HG02884 (cell line): ENCODE results near the gene GGT5.
"Not testable (repeated sequence)": the region's sequence is repeated elsewhere in the genome, so short reads cannot be mapped to it uniquely, and the experiment has no call there.

ENCODE experiments used
- ATAC-seq: cut with Tn5 transposase; IDR thresholded peaks from one replicate; pipeline ENCODE4 v1.9.1; 2021; ENCODE audit warnings: mild to moderate bottlenecking, moderate library complexity; ENCODE audit not compliant: unreplicated experiment

The GGT5 gene

DNA sequence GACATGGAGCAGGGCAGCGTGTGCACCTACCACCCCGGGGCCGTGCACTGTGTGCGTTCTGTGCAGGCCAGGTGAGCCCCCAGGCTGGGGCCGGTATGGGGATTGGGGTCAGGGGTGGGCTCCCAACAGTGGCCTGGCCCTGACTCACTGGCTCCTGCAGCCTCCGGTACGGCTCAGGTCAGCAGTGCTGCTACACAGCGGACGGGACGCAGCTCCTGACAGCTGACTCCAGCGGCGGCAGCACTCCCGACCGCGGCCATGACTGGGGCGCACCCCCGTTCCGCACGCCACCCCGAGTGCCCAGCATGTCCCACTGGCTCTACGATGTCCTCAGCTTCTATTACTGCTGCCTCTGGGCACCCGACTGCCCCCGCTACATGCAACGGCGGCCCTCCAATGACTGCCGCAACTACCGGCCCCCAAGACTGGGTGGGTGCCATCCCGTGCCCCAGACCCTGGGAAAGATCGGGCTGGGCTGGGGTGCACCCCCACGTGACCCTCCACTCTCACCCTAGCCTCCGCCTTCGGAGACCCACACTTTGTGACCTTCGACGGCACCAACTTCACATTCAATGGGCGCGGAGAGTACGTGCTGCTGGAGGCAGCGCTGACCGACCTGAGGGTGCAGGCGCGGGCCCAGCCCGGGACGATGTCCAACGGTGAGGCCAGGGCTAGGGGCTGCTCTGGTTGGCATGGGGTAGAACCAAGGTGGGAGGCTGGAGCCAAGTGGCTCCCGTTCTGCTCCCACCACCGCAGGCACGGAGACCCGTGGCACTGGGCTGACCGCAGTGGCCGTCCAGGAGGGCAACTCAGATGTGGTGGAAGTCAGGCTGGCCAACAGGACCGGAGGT is 59.2 kb downstream of the GGT5 start:
- no peak for ATAC-seq

DNA sequence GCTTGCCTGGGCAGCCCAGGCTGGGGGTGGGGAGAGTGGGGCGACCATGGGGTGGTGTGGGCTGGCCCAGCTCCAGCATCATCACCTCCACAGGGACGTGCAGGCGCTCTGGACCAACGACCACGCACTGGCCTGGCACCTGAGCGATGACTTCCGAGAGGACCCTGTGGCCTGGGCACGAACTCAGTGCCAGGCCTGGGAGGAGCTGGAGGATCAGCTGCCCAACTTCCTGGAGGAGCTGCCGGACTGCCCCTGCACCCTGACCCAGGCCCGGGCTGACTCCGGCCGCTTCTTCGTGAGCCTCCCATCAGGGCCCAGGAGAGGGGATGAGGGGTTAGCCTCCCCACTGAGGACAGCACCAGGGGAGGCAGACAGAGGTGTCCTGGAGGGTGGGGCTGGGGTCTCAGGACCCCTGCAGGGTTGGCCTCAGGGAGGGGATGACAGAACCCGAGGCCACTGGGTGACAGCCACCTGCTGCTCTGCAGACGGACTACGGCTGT is 59.8 kb downstream of the GGT5 start:
- ATAC-seq = no peak

DNA sequence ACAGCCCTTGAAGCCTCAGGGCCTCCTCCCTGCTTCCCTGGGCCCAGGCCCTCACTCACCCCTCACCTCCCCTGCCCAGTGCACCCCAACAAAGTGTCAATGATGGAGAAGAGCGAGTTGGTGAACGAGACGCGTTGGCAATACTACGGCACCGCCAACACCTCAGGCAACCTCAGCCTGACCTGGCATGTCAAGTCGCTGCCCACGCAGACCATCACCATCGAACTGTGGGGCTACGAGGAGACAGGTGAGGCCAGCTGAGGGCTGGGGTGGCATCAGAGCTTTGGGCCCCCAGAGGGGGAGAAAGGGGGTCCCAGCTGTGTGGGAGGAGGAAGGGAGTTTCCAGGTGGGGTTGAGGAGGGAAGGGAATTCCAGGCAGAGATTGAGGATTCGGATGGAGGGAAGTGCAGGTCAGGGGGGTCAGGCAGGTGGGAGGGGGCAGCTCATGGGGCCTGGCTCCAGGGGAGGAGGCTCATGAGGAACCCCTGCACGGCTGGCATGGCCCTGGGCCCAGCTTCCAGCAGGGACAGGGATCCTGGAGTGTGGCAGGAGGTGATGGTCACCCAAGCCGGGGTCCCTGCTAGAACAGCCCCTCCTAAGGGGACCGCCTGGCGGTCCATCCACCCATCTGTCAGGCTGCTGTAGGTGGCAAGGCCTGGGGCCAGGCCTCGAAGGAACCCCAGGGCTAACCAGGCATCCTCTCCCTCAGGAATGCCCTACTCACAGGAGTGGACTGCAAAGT is 60.7 kb downstream of the GGT5 start:
- no peak for ATAC-seq

DNA sequence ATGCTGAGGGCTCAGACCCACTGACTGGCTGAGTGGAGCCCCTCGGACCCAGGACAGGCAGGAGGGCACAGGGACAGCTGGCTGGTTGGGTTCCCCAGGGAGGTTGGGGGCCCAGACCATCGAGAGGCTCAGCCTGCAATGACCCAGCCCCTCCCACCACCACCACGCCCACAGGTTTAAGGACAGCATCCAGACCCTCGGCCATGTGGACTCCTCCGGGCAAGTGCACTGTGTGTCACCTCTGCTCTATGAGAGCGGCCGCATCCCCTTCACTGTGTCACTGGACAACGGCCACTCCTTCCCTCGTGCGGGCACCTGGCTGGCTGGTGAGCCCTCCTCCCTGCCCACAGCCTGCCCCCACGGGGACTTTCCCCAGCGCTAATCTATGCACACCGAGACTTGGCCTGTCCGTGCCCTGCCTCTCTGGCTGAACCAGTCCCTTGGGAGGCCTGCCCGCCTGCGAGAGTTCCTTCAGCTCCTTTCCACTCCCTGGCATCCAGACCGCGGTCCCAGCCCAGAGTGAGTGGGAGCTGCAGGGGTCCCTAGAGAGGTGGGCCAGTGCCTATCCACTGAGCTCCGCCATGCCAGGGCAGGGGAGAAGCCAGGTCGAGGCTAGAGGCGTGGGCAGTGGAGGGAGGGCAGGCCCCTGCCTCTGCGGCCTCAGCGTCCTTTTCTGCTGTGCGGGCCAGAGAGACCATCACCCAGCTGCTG is 61.4 kb downstream of the GGT5 start:
- ATAC-seq = no peak

DNA sequence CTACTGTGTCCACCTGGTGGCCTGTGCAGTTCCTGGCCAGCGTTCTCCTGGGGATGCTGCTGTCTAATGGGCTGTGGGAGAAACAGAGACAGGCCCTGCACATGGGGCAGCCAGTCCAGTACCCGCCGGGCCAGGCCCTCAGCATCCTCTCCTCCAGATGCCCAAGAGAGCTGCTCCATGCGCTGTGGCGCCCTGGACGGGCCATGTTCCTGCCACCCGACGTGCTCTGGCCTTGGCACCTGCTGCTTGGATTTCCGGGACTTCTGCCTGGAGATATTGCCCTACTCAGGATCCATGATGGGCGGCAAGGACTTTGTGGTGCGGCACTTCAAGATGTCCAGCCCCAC is 62.0 kb downstream of the GGT5 start:
- not testable (repeated sequence) for ATAC-seq

DNA sequence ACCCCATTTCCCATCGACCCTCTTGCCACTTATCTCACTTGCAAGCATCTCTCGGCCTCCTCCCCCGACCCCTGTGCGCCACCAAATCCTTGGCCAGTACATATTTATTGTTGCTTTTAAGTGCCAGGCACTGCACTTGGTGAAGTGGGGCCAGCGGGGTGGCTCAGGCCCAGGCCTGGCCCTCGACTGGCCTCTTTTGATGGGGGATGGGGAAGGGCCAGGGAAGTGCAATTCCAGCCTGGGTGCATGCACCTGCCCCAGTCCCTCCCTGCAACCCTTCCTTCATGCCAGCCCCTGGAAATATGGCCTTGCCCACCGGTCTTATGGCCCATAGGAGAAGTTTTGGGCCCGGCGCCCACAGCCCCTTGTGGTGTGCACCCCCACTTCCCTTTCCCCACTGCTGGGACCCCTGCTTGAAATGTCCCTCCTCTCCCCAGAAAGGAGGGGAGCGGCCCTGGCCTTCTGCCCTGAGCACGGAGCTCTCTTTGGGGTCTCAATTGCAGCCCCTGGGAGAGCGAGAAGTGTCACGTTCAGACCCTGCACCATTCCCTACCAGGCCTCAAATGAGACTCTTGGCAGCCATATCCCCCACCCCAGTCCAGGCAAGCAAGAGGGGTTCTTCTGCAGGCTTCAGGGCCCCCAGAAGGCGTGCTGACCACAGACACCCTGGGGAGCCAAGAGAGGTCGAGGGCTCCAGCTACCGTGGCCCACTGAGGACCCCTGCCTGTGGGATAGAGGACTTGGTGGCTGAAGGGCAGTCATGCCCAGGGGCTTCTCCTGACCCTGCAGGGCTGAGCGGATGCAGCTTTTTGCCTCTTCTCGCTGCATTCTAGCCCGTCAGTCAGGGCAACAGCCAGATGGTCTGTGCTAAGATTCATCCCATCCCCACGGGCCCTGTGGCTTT is 62.6 kb downstream of the GGT5 start:
- ATAC-seq = no peak

DNA sequence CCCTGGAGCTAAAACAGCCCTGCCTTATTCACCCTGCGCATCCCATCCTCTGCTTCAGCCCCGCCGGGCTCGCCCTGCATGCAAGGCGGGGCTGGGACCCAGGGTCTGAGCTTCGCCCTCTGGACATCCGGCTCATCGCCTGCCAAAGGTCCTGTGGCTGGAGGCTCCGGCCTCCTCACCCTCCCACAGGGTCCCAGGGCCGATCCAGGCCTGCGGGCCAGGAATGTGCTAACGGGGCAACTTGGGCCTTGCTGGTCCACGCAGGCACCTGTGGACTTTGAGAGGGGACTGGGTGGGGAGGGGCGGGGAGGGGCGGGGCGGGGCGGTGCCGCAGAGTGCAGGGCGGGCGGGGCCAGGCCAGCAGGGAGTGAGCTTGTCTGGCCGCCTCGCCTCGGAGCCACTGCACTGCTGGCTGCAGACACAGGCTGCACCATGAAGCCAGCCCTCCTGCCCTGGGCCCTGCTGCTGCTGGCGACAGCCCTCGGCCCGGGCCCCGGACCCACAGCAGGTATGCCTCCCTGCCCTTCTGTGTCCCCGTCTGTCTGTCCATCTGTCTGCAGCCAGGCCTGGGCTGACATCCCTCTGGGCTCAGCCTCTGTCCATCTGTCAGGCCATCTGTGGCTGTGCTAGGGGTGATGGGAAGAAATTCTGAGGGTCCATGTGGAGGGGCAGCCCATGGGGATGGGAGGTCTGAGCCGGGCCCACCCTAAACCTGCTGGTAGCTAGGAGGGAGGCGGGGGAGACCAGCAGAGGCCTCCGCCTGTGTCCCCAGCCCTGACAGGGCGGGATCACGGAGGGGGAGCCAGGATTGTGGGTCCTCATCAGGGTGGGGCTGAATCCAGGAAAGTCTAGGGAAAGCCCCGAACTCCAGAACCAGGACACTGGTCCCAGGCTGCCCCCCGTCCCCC is 63.5 kb downstream of the GGT5 start, which contains the start of gene SUSD2:
SUSD2 (plus strand) TSS at position 400 of the 908 bp plus-strand sequence; CDS start at position 433, 33 bp downstream.
- no peak for ATAC-seq

DNA sequence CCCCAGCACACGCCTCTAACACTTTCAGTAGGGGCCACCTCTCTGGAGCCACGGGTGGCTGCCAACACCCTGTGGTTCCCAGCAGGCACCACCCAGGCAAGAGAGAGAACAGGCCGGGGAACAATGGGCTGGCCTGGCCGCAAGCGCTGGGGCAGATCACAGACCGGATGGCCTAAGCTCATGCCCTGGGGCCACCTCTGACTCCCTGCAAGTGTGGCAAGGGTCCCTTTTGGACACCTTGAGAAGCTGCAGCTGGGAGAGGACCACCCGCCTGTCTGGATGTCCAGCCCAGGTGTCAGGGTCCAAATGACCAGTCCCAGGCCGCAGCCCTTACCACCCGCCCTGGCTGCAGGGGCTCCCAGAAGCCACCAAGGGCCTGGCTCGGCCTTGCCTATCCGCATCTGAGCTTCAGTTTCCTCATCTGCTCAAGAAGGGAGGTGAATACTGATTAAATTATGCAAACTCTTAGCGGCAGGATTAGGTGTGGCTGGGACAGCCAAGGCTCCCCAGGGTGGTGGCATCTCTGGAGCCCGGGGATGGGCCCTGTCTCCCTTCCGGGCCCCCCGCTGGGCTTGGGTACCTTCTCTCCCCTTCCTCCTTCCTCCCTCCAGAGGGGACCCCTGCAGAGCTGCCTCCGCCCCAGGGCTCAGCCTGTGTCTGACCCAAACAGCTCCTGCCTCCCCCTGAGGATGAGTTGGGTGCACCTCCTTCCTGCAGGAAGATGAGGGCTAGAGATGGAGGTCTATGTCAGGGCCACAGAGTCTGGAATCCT is 64.4 kb downstream of the GGT5 start:
- no peak for ATAC-seq

DNA sequence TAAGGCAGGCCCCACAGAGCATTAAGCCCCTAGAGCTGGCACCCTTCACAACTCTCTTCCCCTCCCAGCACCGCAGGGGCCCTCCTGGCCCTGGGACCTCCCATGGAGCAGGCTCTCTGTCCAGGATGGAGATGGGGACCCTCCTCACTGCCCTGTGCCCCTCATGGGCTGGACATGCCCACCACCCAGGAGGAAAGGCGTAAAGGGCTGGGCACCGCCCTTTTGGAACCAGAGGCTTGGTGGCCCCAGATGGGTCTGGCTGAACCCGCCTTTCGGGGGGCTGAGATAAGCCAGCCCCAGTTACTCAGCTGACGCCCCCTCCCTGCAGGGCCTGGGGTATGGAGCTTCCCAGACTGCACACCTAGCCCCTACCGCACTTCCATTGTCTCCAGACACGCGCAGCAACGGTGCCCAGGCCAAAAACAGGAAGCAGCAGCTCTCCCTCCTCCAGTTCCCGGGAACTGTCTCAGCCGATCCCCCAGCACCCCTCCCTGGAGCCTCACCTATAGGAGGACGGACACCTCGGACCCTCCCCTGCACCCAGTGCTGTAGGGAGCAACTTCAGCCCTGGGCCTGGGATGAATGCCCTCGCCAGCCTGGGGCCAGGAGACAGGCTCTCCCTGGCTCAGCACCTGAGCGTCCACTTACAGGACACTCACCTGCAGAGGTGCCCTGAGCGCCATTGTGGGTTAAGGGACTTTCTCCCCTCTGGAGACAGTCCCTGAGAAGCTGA is 65.2 kb downstream of the GGT5 start:
- ATAC-seq = no peak

DNA sequence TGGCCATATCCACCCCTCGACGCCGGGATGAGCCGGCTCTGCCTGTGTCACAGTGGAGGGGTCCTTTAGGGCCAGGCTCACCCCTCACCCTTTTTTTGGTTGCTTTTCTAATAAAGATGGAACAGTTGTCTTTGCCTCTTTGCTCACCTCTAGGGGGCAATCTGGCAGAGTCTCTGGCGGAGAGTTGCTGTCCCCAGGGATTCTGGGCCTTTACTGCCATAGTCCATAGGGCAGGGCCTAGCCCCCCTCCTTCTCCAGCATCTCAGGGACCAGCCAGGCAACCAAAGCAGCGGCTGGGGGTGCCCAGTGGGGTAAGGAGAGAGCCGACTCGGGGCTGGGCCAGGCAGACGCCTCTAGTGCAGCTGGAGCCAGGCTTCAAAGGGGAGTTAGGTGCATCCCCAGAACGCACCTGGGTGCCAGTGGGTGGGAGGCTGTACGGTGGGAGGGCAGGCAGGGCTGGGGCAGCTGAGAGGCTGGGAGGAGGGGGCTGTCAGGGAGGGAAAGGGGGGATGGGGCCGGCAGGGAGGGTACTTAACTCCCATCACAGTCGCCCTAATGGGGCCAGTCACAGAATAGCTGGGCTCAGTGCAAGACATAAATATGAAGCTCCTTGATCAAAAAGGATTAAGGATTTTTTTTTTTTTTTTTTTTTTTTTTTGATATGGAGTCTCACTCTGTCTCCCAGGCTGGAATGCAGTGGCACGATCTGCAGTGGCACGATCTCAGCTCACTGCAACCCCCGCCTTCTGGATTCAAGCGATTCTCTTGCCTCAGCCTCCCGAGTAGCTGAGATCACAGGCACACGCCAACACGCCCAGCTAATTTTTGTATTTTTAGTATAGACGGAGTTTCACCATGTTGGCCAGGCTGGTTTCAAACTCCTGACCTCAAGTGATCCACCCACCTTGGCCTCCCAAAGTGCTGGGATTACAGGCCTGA is 66.1 kb downstream of the GGT5 start:
- ATAC-seq = no peak

DNA sequence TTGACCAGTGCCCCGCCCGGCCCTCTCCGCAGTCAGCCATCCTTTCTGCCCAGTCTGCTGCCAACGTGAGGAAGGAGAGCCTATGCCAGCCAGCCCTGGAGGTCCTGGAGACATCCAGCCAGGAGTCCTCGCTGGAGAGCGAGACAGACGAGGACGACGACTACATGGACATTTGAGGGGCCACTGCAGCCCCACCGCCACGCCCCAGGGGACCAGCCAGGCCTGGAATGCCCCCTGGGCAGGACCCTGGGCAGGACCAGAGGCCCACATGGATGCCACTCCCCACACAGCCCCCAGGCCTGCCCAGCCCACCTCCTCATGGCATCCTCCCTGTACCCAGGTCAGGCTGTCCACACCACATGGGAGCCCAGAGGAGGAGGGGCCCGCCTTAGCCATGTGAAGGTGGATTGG is 66.9 kb downstream of the GGT5 start:
- ATAC-seq = no peak

DNA sequence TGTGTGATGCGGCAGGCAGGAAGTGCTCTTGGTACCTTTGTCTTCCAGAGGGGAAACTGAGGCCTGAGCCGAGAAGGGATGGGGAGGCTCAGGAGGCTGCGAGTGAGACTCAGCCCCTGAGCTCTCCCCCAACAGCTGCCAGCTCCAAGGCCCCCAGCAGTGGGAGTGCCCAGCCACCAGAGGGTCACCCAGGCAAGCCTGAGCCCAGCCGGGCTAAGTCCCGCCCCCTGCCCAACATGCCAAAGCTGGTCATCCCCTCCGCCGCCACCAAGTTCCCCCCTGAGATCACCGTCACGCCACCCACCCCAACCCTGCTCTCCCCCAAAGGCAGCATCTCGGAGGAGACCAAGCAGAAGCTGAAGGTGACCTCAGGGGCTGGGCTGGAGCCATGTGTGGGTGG is 67.4 kb downstream of the GGT5 start:
- ATAC-seq = no peak

DNA sequence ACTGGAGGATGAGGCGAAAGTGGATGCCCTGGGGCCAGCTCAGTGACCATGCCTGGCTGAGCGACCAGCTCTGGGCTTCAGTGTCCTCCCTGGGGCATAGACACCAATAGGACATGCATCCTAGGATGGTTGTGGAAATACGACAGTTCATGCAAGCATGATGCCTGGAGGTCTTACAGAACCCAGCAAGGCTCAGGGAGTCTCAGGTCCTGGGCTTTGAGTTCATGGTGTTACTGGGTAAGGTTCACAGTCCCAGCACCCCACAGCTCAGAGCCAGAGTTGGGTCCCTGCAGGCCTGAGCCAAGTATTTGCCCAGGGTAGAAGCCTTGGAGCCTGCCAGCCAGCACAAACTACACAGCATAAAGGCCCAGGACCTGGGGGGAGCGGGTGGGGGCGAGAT is 67.8 kb downstream of the GGT5 start:
- ATAC-seq = no peak

DNA sequence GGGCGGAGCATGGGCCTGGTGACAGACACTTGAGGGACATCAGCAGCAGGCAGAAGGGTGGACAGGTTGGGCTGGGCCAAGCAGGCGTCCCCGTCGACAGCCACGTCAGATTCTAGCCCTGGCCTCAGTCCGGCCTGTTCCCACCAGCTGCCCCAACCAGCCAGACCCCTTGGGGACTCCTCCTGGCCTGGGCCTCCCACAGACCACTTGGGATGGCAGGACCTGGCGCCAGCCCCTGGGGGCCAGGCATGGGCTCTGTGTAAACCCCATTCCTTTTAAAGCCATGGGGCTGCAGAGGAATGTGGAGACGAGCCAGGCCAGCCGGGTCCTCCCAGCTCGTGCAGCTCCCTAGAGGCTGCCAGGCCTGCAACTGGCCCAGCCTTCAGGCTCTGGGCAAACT is 68.3 kb downstream of the GGT5 start:
- ATAC-seq = no peak

DNA sequence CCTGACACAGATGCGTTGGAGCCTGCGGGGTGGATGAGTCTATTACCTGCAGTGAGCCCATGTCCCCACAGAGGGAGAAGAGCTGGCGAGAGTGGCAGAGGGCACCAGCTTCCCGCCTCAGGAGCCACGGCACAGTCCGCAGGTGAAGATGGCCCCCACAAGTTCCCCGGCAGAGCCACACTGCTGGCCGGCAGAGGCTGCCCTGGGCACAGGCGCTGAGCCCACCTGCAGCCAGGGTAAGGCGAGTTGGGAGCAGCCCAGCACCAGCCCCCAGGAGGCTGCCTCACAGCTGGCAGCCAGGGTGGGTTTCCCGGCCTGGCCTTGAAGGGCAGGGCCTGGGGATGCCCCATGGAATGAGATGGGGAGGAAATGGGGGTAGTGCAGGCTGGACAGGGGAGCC is 68.8 kb downstream of the GGT5 start:
- no peak for ATAC-seq

DNA sequence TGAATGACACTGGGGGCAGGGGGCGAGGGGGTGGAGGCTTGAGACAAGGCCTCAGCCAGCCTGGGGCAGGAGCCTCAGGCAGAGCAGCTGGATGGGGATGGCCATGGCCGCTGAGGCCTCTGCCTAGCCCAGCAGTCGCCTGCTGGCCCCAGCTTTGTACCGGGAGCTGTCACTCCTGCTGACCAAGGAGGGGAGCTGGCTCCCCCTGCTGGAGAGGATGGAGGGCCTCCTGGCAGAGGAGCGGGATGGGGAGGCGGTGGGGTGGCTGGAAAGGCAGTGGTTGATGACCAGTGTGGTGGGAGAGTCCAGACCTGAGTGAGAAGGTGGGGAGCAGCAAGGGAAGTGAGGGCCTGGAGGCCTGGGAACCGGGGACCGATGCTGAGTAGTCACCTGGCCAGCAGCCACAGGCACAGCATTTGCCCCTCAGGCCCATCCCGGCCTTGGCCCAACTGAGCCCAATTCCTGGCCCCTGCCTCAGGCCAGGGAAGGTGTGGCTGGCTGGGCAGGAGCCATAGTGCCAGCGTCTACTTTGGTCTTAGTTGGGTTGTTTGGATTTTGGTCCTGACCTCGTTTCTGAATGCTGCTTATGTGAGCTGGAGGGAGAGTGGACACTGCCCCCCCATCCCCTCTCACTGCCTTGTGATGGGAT is 69.6 kb downstream of the GGT5 start:
- no peak for ATAC-seq
